Measurements from ENCODE around the gene DR1. TPM values are rescaled to one million over a fixed set of nuclear protein-coding genes. Genes with fewer than 3 reads are reported as not detected.
A peak's percentile ranks its signal among the peaks of the same experiment; 100 is the strongest.

The DR1 gene
- 10 to 100 TPM; 45.1 to 53.0 TPM for total RNA-seq
- long read RNA-seq, full-length matches to known transcripts = 53 of 63 reads
- long read RNA-seq, partial matches to known transcripts = 0 of 63 reads
- long read RNA-seq, other reads (novel, unspliced or antisense) = 10 of 63 reads

DNA sequence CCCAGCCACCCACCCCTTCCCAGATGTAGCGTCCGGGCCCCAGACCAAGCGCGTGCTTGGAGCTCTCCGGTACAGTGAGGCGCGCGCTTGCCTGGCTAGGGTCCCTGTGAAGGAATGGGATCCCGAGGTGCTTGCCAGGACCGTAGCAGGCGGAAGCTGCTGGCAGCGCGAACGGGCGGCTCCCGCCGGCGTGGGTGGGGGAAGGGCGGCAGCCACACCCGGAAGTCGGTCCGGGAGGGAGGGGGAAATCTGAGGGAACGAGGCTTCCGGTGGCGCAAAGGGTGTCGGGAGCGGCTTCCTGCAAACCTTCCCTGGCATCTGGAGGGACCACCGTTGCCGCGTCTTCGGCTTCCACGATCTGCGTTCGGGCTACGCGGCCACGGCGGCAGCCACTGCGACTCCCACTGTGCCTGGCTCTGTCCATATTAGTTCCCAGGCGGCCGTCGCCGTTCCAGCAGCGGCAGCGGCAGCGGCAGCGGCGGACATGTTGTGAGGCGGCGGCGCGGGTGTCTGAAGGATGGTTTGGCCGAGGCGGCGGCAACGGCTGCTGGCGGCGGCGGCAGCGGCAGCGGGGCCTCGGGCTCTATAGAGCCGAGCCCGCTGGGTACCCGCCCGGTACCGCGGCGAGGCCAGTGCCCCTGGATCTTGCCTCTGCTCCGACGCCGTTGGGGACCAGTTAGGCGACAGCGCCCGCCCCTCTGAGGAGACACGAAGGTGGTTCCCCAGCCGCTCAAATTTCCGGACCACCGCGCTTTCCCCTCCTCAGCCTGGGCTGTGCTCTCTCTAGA is at the start of gene DR1:
Gene DR1 (plus strand): TSS at position 275 of the 788 bp plus-strand sequence. CDS start 739 bp downstream, outside the sequence.
- ATAC-seq (peak; percentile 94), DNase-seq (peak; percentile 94 to 95)
- intact Hi-C loops (cut with DNase I, micrococcal nuclease) = no loop called here

DNA sequence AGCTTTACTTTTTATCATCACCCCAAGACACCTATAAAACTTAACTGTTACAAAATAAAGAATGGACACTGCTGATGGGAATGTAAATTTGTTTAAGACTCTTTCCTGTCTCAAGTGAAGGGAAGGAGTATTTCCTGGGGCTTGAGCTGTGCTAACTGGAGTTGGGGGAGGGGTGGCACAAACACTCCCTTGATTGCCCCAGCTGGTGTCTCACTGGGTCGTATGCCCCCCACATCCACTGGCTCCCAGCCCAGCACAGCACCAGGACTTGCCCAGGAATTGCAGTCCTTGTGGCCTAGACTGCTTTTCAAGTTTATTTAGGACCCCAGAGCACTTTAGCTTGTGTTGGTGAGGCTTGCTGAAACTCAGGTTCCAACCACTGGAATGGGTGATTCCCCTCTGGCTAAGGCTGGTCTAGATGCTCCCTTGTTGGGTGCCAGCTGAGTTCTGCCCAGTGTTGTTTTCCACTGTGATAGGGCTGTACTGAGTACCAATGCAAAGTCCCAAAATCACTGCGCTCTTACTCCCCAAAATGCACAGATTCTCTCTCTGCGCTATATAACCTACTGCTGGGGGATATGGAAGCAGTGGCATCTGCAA is 49.1 kb upstream of the DR1 start:
- no peak for DNase-seq
- intact Hi-C loops (cut with DNase I, micrococcal nuclease) = no loop called here
- ATAC-seq = no peak

DNA sequence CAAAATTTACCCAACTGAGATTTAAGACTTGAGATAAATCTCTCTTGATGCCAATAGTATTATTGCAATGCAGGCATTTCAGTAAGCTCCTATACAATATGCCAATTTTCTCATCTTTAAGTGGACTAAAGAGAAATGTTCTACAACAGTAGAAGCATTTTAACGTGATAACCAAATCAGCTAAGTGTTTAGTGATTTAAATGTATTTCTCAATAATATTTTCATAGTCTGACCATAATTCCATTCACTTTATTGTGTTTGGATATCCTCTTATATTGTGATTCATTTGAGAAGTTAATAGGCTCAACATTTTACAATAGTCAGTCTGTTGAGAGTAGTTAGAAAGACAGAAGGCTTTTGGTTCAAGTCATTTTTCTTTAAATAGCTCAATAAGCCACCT is 44.6 kb upstream of the DR1 start:
- ATAC-seq (no peak), DNase-seq (no peak)
- intact Hi-C loops (cut with DNase I, micrococcal nuclease) = no loop called here

DNA sequence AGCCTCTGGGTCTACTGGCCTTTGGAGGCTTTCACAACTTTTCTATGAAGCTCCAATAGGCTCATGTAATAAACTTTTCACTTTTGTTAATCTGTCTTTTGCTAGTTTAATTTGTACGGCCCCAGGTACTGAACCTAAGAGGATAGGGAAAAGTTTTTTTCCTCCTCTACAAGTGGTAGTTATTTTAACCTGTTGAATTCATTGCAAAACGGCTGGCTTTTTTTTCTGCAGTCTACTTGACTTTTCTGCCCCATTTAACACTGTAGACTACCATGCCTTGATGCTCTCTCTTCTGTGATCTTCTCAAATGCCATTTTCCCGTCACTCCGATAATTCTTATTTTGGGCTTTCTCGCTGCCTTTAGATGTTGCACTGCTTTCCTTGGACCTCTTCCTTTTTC is 43.6 kb upstream of the DR1 start:
- intact Hi-C loops (cut with DNase I, micrococcal nuclease) = no loop called here

DNA sequence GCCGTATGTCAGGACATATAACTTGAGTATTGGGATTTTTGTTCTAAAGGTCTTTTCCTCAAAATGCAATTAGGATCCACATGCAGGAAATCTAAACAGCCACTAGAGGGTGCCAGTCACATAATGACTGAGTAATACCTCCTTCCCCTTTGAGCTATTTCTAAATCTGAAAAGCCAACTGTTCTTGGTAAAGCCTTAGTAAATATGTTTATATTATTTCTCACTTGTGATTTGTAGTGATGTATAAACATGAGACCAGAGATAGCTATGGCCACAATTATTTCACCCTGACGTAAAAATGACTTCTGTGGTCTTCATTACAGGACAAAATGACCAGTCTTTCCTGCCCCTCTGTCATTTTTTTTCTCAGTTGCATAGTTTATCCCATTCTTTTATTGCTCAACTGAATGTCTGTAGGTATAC is 41.0 kb upstream of the DR1 start:
- DNase-seq = peak in 1 of 2 donors; percentile 40
- intact Hi-C loops (cut with DNase I, micrococcal nuclease) = no loop called here
- ATAC-seq = peak; percentile 64

More for the DNA sequence above, 43.6 kb upstream of the DR1 start:
- no peak for ATAC-seq
- no peak for DNase-seq

DNA sequence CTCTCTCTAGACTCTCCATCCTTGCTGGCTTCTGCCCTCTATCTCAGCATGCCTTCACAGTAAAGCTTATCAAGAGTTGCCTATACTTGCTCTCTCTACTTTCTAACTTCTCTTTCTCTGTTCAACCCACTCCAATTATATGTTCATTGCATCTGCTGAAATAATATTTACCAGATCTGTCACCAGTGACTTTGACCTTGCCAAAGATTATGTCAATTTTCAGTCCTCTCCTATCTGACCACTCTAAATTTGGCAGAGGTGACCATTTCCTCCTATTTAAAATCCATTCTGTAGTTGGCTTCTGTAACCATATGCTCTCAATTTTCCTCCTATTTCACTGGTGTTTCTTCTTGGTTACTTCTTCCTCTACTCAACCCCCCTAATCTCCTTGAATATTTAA is 38.8 kb upstream of the DR1 start:
- intact Hi-C loops (cut with DNase I, micrococcal nuclease) = no loop called here
- ATAC-seq = no peak
- DNase-seq = no peak

DNA sequence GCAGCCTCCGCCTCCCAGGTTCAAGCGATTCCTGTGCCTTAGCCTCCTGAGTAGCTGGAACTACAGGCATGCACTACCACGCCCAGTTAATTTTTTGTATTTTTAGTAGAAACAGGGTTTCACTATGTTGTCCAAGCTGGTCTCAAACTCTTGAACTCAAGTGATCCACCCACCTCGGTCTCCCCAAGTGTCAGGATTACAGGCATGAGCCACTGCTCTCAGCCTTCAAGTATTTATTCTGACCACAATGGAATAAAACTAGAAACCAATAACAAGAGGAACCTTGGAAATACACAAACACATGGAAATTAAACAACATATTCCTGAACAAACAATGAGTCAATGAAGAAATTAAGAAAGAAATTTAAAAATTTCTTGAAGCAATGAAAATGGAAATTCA is 32.7 kb upstream of the DR1 start:
- DNase-seq (no peak), ATAC-seq (no peak)
- intact Hi-C loops (cut with DNase I, micrococcal nuclease) = no loop called here

DNA sequence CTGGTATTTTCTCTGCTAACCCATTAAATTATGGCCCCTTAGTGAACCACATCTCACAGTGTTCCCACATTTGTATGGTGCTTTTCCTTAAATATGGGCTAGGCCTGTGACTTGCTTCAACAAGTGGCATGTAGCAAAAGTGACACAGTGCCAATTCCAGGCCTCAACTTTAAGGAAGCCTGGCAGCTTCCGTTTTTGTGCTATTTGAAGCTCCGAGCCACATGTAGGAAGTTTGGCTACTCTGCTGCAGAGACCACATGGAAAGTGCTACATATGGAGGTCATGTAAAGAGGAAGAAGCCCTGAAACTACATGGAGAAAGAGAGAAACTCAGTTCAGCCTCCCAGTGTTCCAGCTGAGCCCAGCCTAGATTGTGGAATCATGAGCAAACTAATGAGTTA is 28.5 kb upstream of the DR1 start:
- ATAC-seq = no peak
- intact Hi-C loops (cut with DNase I, micrococcal nuclease) = no loop called here

DNA sequence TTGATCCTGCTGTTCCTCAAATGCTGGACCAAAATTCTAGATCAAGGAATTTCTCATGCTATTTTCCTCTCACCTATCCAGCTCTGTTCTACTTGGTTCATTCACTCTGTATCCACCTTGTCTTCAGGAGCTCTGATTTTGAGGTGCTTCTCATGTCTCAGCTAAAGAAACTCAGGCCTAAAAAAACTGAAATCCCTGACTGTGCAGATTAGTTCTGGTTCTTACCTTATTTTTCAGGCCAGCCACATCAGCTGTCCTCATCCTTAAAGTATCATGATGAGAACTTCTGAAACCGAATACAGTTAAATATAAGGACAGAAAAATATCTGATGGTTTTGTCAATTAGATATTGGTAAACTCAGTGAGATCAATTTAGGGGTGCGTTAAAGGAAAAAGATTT is 27.8 kb upstream of the DR1 start:
- DNase-seq (no peak), ATAC-seq (no peak)
- intact Hi-C loops (cut with DNase I, micrococcal nuclease) = no loop called here

More for the DNA sequence above, 28.5 kb upstream of the DR1 start:
- DNase-seq = peak; percentile 15 to 33

DNA sequence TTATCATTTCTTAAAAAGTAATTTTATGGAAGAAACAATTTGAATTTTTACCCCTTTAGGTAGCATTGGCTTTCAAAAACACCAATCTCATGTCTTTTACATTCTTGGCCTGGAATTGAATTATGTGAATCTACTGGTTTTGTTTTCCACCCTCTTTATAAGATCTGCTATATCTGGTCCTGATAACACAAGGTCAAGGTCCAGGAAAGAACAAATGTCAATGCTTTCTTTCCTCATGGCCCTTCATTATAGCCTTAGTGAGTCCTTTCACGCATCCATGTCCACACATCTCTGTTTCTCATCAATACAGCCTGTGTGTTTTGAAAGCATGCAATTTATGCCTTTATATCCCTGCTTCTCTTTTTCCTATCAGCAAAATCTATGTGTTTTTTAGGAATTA is 24.0 kb upstream of the DR1 start:
- ATAC-seq = peak; percentile 74
- intact Hi-C loops (cut with DNase I, micrococcal nuclease) = no loop called here
- DNase-seq = no peak

DNA sequence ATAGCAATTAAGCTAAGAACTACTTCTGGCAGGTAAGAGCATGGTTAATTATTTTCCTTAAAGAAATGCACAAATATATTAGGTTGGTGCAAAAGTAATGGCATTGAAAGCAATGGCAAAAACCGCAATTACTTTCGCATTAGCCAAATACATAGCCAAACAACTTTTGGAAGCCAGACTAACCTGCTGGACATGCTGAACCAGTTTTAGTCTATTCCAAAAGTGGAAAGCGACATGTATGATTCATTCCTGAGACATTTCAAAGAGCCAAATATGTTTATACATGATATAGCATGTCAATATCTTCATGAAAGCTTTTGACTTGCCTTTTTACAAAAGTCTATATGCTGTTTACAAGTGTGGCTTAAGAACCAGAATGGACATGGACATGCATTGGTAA is 23.4 kb upstream of the DR1 start:
- DNase-seq (no peak), ATAC-seq (no peak)
- intact Hi-C loops (cut with DNase I, micrococcal nuclease) = no loop called here

DNA sequence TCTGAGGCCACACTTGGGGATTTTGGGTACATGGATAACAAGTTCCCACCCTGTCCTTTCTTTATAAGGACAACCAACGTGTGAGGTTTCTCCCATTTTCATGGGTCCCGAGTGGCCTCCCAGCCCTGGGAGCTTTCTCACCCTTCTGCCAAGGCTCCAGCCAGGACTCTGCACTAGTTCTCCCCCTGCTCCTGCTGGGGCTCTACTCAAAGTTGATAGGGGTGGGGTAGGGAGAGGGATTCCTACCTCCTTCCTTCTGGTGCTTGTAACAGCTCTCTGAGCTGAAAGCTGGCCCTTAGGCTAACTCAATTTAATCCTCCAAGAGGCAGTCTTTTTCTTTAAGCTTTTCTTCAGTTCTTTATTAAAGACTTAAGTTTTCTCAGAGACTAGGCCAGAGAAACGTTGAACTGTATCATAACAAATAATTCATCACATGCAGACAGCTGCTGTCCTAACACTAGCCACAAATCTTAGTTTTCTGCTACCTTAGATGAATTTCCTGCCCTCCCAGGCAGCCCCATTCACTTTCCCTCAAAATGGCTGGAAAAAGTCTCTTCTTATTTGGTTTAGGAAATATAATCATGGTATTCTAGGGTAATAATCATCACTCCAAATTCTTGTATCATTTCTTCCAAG is 22.4 kb upstream of the DR1 start:
- intact Hi-C loops (cut with DNase I, micrococcal nuclease) = no loop called here
- ATAC-seq (no peak), DNase-seq (no peak)

DNA sequence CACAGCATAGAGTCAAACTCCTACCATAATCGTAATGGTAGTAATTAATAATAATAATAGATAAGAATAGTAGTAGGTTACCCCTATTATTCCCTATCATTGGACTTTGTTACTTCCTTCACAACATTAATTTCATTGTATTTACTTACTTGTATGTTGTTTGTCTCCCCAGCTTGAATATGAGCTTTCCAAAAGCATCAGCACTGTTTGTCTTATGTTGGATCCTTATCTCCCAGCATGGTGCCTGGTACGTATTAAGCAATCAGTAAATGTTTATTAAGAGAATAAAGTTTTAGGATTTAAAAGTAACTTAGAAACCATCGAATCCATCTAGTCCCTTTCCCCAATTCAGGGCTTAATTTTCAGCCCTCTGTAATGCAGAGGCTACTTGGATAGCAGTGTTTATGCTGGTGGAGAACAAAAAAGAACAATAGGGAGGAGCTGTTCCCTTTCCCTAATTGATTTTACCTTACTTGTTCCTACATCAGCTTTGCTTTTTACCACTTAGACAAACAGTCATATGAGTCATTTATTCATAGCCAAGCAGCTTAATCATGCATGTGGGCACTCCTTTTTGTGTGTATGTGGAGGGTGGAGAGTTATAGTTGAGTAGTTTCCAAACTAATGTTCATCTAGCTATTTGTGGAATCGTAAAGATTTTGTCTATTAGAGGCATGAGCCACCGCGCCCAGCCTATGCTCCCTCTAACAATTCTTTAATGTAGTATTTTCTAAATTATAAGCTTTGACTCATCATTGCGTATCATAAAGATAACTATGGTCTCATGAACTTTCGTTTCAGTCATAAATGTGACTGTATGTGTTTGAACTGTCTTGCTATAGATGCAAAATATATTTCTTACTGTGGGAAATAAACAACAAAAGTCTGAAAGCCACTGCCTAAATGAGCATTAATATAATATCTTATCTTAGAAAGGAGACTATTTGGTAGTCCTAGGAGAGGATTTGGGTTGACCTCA is 20.9 kb upstream of the DR1 start:
- DNase-seq (peak in 1 of 2 donors; percentile 11), ATAC-seq (peak; percentile 77)
- intact Hi-C loops (cut with DNase I, micrococcal nuclease) = no loop called here

DNA sequence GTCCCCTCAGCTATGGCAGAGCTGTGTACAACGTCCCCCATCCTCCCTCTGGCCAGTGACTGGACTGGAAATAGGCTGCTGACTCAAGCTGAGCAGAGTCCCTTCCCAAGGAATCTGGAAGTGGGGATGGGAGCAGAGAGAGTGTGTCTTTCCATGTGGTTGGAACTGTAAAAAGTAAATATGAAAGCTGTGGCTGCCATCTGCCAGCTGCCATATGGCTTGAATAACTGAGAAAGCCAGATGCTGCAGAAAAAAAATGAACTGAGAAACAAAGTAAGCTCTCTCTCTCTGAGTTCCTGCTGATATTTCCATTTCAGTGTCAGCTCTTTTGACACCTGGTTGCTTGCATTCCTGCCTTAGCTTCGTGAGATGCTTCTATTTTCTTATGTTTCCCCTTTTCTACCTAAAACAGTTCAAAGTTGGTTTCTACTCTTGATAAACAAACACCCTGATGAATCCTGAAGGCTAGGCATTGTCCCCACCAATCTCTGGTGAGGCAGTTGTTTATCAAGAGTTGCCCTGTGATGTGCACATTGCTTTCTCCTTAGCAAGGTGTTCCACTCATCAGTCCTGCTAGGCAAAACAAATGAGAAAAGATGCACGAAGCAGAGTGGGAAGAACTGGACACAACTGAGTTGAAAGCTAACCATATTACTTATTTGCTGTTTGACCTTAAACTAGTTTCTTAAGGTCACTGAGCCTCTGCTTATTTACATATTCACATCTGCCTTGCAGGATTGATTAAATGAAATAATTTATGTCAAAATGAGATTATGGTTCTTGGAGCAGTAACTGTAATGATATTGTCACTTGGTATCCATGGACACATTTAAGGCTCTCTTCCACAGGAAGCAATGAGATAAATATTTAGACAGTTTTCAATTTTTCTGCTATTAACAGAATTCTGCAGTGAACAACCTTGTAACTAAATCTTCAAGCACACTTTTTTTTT is 16.6 kb upstream of the DR1 start:
- DNase-seq (peak; percentile 27 to 43), ATAC-seq (peak; percentile 52)
- intact Hi-C loops (cut with DNase I, micrococcal nuclease) = no loop called here

DNA sequence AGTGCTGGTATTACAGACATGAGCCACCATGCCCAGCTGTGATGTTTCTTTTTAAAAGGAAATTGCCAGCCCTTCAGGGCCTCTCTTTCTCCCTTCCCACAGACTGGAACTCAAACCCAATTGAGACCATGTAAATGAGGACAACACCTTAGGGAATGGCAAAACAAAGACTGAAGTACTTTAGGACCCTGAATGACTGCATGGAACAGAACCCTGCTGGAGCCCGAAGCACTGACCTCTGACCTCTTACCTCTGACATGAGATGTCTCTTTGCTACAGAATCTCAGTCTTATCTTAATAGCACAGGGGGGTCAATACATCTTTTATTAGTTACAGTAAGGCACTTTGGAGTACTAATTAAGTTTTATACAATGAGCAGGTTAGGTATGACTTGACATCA is 15.5 kb upstream of the DR1 start:
- intact Hi-C loops (cut with DNase I, micrococcal nuclease) = no loop called here
- no peak for DNase-seq
- no peak for ATAC-seq

DNA sequence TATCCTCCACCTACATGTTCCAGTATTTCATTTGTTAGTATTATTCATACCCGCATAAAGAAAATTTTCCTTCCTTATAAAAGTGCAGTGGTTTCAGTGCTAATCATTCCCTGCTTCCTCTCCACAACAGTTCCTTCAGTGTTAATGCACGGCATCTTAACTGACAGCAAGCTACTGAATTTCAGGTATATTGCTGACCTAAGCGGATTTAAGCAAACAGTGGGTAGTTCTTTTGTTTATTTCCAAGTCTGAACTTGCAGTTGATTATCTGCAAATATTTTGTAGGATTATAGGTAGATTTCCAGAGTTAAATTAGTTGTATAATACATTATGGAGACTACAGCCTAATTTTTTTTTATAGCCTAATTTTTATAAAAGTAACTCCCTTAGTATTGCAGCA is 15.1 kb upstream of the DR1 start:
- no peak for DNase-seq
- intact Hi-C loops (cut with DNase I, micrococcal nuclease) = no loop called here
- no peak for ATAC-seq

DNA sequence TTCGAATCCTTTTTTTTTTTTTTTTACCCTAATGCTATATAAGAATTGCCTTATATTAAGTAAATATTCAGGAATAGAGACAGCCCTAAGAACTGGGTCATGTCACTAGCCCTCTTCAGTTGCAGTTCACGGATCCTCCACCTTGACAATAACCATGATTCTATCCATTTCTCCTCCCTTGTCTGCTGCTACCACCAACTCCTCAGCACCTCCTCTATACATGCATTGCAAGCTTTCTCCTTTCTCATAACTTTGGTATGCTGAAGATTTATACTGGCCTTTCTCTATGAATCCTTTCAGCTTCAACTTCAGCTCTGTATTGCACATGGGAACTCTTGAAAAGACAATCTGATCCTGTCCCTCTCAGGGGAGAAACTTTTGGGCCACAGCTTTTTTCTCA is 14.3 kb upstream of the DR1 start:
- DNase-seq (no peak), ATAC-seq (no peak)
- intact Hi-C loops (cut with DNase I, micrococcal nuclease) = no loop called here

DNA sequence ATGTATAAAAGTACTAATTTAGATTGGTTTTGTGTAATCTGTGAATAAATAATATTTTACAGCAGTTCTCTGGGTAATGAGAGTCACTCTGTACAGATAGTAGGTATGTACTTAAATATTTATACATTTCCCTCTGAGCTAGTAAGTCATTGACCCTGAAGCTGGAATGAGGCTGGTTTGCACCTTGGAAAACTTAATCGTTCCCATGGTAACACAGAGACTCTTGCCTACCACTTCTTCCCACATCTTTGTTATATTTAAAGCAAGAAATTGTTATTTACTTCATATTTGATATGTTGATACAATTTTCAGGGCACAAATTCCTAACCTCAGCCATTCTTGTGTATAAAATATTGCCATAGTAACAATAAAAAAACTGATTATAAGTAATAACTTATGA is 13.3 kb upstream of the DR1 start:
- ATAC-seq (no peak), DNase-seq (no peak)
- intact Hi-C loops (cut with DNase I, micrococcal nuclease) = no loop called here
